ENCODE results near the gene CD22. TPM values are rescaled to one million over a fixed set of nuclear protein-coding genes. Genes with fewer than 3 reads are reported as not detected.

CD22 gene
- total RNA-seq = 0.28 and 0.51 TPM in 2 replicates
- 0.50 TPM in 1 of 2 replicates, not detected in the other for polyA plus RNA-seq

DNA sequence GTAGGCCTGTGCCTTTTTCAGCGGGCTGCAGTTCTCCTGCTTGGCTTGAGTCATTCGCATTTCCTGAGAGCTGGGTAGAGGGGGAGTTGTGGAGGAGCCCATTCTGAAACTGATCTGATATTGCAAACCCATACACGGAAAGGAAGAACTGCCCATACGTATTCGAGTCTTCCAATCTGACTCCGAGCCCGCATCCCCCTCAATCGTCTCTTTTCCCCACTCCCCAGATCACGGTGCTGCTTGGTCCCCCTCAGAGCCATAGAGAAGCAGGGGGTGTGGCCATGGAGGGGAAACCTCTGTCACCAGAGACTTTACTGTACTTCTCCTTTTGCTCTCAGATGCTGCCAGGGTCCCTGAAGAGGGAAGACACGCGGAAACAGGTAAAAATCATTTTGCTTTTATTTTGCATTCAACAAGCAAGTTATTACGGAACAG is at the start of gene CD22:
CD22 (plus strand) TSS at position 337 of the 435 bp plus-strand sequence. CDS start 2,854 bp downstream, outside the sequence.
- H3K27me3 ChIP-seq = no peaks in the 10 kb centered on the region
- no peaks in the 10 kb centered on the region for H3K36me3 ChIP-seq
- no peak for DNase-seq (ENCODE audit: low read depth in 1 of 2, low spot score in 1 of 2)
- no peaks in the 10 kb centered on the region for H3K9me3 ChIP-seq (ENCODE audit: low read depth)
- no peaks in the 10 kb centered on the region for H3K4me1 ChIP-seq (ENCODE audit: low read depth)
- no peak within 1 kb of the TSS for H3K27ac ChIP-seq
- TF ChIP-seq, protein P1, sequence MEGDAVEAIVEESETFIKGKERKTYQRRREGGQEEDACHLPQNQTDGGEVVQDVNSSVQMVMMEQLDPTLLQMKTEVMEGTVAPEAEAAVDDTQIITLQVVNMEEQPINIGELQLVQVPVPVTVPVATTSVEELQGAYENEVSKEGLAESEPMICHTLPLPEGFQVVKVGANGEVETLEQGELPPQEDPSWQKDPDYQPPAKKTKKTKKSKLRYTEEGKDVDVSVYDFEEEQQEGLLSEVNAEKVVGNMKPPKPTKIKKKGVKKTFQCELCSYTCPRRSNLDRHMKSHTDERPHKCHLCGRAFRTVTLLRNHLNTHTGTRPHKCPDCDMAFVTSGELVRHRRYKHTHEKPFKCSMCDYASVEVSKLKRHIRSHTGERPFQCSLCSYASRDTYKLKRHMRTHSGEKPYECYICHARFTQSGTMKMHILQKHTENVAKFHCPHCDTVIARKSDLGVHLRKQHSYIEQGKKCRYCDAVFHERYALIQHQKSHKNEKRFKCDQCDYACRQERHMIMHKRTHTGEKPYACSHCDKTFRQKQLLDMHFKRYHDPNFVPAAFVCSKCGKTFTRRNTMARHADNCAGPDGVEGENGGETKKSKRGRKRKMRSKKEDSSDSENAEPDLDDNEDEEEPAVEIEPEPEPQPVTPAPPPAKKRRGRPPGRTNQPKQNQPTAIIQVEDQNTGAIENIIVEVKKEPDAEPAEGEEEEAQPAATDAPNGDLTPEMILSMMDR (IDR thresholded peaks at IDR 0.05; ENCODE audit: low read depth, low read length) = no peak
- no peak within 1 kb of the TSS for H3K4me3 ChIP-seq

DNA sequence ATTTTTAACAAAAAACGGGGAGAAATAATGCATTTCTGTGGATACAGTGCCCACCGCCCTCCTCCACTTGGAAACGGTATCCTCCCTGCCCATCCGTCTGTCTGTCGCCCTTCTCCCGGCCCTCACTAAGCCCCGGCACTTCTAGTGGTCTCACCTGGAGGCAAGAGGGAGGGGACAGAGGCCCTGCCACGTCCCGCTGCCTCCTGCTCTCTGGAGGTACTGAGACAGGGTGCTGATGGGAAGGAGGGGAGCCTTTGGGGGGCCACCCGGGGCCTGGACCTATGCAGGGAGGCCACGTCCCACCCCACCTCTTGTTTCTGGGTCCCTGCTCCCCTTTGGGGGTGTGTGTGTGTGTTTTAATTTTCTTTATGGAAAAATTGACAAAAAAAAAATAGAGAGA is 49.6 kb upstream of the CD22 start:
- no peak for DNase-seq (ENCODE audit: low read depth in 1 of 2, low spot score in 1 of 2)
- peaks cover 4% of the 10 kb centered on the region for H3K4me1 ChIP-seq (ENCODE audit: low read depth)
- no peak overlapping the region for H3K4me3 ChIP-seq
- peak overlapping the region; percentile 57 for H3K27ac ChIP-seq
- no peaks in the 10 kb centered on the region for H3K9me3 ChIP-seq (ENCODE audit: low read depth)
- H3K27me3 ChIP-seq = no peaks in the 10 kb centered on the region
- peaks cover 23% of the 10 kb centered on the region for H3K36me3 ChIP-seq
- TF ChIP-seq, protein P1 (IDR thresholded peaks at IDR 0.05; ENCODE audit: low read depth, low read length) = no peak

DNA sequence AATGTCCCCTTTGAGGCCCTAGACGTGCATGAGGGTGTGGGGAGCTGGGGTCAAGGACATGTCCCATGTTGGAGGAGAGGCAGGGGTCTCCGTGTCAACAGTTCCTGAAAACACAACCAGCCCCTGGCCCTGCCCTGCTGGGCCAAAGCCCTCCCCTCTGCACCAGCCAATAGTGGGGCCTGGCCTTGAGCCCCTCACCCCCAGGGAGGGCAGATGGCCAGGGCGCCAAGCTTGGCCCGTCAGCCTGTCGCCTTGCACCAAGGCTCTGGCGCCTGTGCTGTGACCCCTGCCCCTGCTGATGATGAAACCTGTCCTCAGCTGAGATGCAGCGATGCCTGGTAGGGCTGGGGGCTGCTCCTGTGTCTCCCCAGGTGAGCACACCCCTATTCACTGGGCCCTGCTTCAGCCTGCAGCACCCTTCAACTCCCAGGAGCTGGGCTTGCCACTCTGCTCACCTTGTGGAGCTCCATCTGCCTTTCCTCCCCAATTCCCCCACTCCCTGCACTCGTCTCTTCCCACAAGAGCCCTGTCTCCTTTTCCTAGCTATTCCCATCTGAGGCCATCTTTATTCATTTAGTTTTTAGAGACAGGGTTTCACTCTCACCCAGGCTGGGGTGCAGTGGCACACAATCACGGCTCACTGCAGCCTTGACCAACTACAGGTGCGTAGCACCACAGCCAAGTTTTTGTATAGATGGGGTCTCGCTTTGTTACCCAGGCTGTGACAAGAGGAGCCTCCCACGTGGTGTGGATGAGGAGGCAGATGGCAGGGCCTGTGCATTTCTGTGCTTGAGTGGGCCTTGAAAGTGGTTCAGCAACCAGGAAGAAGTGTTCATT is 48.8 kb upstream of the CD22 start:
- peaks cover 4% of the 10 kb centered on the region for H3K4me1 ChIP-seq (ENCODE audit: low read depth)
- peak overlapping the region; percentile 57 for H3K27ac ChIP-seq

DNA sequence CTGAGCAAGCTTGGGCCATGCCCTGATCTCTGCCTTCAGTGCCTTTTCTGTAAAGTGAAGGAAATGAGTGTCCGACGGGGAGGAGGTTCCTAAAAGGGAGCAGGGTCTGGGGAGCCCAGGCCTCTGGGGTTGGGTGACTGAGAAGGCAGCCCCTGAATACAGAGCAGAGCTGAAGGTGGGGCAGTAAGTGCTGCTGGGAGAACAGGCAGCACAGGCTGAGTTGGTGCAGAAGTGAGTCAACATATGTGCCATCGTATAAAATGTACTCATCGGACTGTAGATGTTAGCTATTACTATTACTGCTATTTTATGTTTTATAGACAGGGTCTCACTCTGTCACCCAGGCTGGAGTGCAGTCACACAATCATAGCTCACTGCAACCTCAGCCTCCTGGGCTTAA is 47.7 kb upstream of the CD22 start:
- peaks cover 4% of the 10 kb centered on the region for H3K4me1 ChIP-seq (ENCODE audit: low read depth)
- H3K36me3 ChIP-seq = peaks cover 16% of the 10 kb centered on the region
- no peak overlapping the region for H3K4me3 ChIP-seq
- no peak for DNase-seq (ENCODE audit: low read depth in 1 of 2, low spot score in 1 of 2)
- no peaks in the 10 kb centered on the region for H3K27me3 ChIP-seq
- TF ChIP-seq, protein P1 (IDR thresholded peaks at IDR 0.05; ENCODE audit: low read depth, low read length) = no peak
- no peaks in the 10 kb centered on the region for H3K9me3 ChIP-seq (ENCODE audit: low read depth)
- no peak overlapping the region for H3K27ac ChIP-seq

More for the DNA sequence above, 48.8 kb upstream of the CD22 start:
- H3K36me3 ChIP-seq = peaks cover 17% of the 10 kb centered on the region
- no peaks in the 10 kb centered on the region for H3K27me3 ChIP-seq
- TF ChIP-seq, protein P1 (IDR thresholded peaks at IDR 0.05; ENCODE audit: low read depth, low read length) = no peak
- H3K4me3 ChIP-seq = no peak overlapping the region
- H3K9me3 ChIP-seq (ENCODE audit: low read depth) = no peaks in the 10 kb centered on the region
- no peak for DNase-seq (ENCODE audit: low read depth in 1 of 2, low spot score in 1 of 2)

DNA sequence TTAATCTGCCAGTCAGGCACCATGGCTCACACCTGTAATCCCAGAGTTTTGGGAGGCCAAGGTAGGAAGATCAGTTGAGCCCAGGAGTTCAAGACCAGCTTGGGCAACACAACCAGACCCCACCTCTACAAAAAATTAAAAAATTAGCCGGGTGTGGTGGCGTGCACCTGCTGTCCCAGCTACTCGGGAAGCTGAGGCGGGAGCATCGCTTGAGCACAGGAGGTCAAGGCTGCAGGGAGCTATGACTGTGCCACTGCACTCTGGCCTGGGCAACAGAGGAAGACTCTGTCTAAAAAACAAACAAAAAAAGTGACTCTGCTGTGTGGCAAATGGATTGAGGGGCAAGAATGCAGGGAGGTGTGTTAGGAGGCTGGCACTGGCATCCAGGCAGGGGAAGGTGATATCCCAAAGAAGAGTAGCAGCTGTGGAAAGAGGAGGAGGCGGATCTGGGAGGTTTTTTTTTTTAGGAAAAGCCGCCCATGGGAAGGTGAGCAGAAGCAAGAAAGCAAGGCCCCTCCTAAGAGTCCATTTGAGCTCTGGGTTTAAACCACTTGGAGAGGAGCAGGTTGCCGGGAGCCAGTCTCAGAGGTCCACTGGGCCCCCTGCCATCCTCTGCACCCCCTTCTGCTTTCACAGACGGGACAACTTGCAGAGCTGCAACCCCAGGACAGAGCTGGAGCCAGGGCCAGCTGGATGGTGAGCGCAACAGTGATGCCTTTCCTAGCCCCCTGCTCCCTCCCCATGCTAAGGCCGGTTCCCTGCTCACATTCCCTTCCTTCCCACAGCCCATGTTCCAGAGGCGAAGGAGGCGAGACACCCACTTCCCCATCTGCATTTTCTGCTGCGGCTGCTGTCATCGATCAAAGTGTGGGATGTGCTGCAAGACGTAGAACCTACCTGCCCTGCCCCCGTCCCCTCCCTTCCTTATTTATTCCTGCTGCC is 44.6 kb upstream of the CD22 start:
- Histone ChIP-seq H3K27me3 (no peaks in the 10 kb centered on the region), H3K36me3 (no peaks in the 10 kb centered on the region), H3K4me3 (no peak overlapping the region), H3K27ac (no peak overlapping the region), H3K4me1 (ENCODE audit: low read depth) (peaks cover 4% of the 10 kb centered on the region), H3K9me3 (ENCODE audit: low read depth) (no peaks in the 10 kb centered on the region)
- TF ChIP-seq, protein P1 (IDR thresholded peaks at IDR 0.05; ENCODE audit: low read depth, low read length) = no peak
- no peak for DNase-seq (ENCODE audit: low read depth in 1 of 2, low spot score in 1 of 2)
